GM12878 (cell line): ENCODE data around the gene SLC37A1. TPM values are rescaled to one million over a fixed set of nuclear protein-coding genes. Genes with fewer than 3 reads are reported as not detected.

ENCODE experiments used
- ATAC-seq: fragments of 200-7000 bp; cut with Tn5 transposase; 3 replicates; pipeline ENCODE4 v1.9.1; 2020; ENCODE audit warnings: mild to moderate bottlenecking, moderate library complexity
- BruUV-seq: library from RNA; stranded (reverse); fragments of 400-500 nt; replicated peaks from 2 replicates; lab custom pipeline; 2021; lab: Mats Ljungman, UMichigan
- CTCF ChIA-PET: fragments of 300-600 bp; sonication (Branson Sonifier 250); formaldehyde crosslinking; extraction: SDS; loops from one replicate; lab custom pipeline; 2021; ENCODE audit warnings: inconsistent platforms; lab: Yijun Ruan, JAX
- POLR2A ChIA-PET: fragments of 350-600 bp; formaldehyde crosslinking; extraction: SDS; loops from one replicate; lab custom pipeline; 2021; ENCODE audit warnings: inconsistent platforms; lab: Charles Lee
- RAD21 ChIA-PET: fragments of 300-600 bp; sonication (Branson Sonifier 250); formaldehyde crosslinking; loops from one replicate; lab custom pipeline; 2023; ENCODE audit warnings: antibody characterized with exemption; ENCODE audit not compliant: unreplicated experiment; lab: Charles Lee
- SMC1A ChIA-PET: fragments of 300-600 bp; sonication (Branson Sonifier 250); formaldehyde crosslinking; loops from one replicate; lab custom pipeline; 2023; ENCODE audit not compliant: unreplicated experiment, uncharacterized antibody; lab: Charles Lee
- DNase-seq: peaks from one replicate; pipeline ENCODE4 v3.0.0-alpha.2; 2011; ENCODE audit warnings: low read depth, low spot score
- FAIRE-seq: peaks from 3 replicates; lab custom pipeline; 2011; peaks lifted over from hg19 to GRCh38; lab: Jason Lieb, UNC
- H2AFZ ChIP-seq: 2 replicates; pipeline ENCODE4 v1.6.0; 2011; ENCODE audit warnings: low read depth, low read length, control low read depth; ENCODE audit not compliant: control insufficient read depth
- H3K27ac ChIP-seq: 2 replicates; pipeline ENCODE4 v1.5.1; 2011; ENCODE audit warnings: control low read depth; ENCODE audit not compliant: control insufficient read depth, insufficient read depth
- H3K27me3 ChIP-seq, 2 experiments: replicated peaks in 1 of 2; 2 replicates each; pipeline versions ENCODE4 v1.6.0 to v1.6.1; 2011; ENCODE audit warnings: low read length in 1 of 2; ENCODE audit not compliant: control insufficient read depth in 2 of 2, insufficient read depth in 2 of 2
- H3K36me3 ChIP-seq, 2 experiments: 2 replicates each; pipeline ENCODE4 v1.5.1; 2011; ENCODE audit warnings: low read length in 1 of 2; ENCODE audit not compliant: control insufficient read depth in 2 of 2, insufficient read depth in 2 of 2
- H3K4me1 ChIP-seq: 2 replicates; pipeline ENCODE4 v1.6.1; 2011; ENCODE audit warnings: mild to moderate bottlenecking, low read length, moderate library complexity, mixed read lengths; ENCODE audit not compliant: control insufficient read depth, insufficient read depth
- H3K4me2 ChIP-seq: 2 replicates; pipeline ENCODE4 v1.6.0; 2011; ENCODE audit warnings: control low read depth; ENCODE audit not compliant: control insufficient read depth, insufficient read depth
- H3K4me3 ChIP-seq: fragments of 200-600 bp; sonication (generic); 2 replicates; pipeline ENCODE4 v1.5.1; 2016
- H3K79me2 ChIP-seq: 2 replicates; pipeline ENCODE4 v1.6.0; 2011; ENCODE audit warnings: low read length; ENCODE audit not compliant: control insufficient read depth, insufficient read depth
- H3K9ac ChIP-seq: 2 replicates; pipeline ENCODE4 v1.8.0; 2011; ENCODE audit warnings: low read length, control low read depth, mixed read lengths; ENCODE audit not compliant: control insufficient read depth, insufficient read depth
- H3K9me3 ChIP-seq: replicated peaks from 3 replicates; pipeline ENCODE4 v1.5.1; 2011; ENCODE audit warnings: mild to moderate bottlenecking, low read length; ENCODE audit not compliant: control insufficient read depth, insufficient read depth
- H4K20me1 ChIP-seq: 2 replicates; pipeline ENCODE4 v1.6.0; 2011; ENCODE audit not compliant: control insufficient read depth, insufficient read depth
- ATF2 ChIP-seq: IDR thresholded peaks from 2 replicates; pipeline ENCODE4 v1.6.1; 2012; ENCODE audit warnings: low read length, inconsistent platforms
- BHLHE40 ChIP-seq, 2 experiments: fragments of 450-650 bp in 1 of 2; IDR thresholded peaks; 2 replicates each; pipeline ENCODE4 v1.6.1; 2011 to 2017; ENCODE audit warnings: low read depth in 2 of 2, borderline replicate concordance in 1 of 2, improper control_type of control experiment in 1 of 2, low read length in 1 of 2, mild to moderate bottlenecking in 1 of 2
- CHD4 ChIP-seq: fragments of 200-600 bp; sonication (generic); IDR thresholded peaks from 2 replicates; pipeline ENCODE4 v1.6.1; 2016; ENCODE audit warnings: mild to moderate bottlenecking
- ESRRA ChIP-seq: IDR thresholded peaks from 2 replicates; pipeline ENCODE4 v1.6.1; 2012; ENCODE audit warnings: mild to moderate bottlenecking, low read length, improper control_type of control experiment
- HCFC1 ChIP-seq: fragments of 150-350 bp; IDR thresholded peaks from 2 replicates; pipeline ENCODE4 v1.6.1; 2014; ENCODE audit warnings: low read length
- NRF1 ChIP-seq: conservative IDR thresholded peaks from 2 replicates; pipeline ENCODE4 v1.6.1; 2011; ENCODE audit warnings: mild to moderate bottlenecking, low read depth, low read length, improper control_type of control experiment
- PAX8 ChIP-seq: fragments of 450-650 bp; IDR thresholded peaks from 2 replicates; pipeline ENCODE4 v1.6.1; 2017; ENCODE audit warnings: mild to moderate bottlenecking, moderate library complexity
- SIN3A ChIP-seq: IDR thresholded peaks from 2 replicates; pipeline ENCODE4 v1.6.1; 2012; ENCODE audit warnings: low read depth, low read length, improper control_type of control experiment
- SKIL ChIP-seq: fragments of 450-650 bp; IDR thresholded peaks from 2 replicates; pipeline ENCODE4 v1.6.1; 2017; ENCODE audit warnings: mild to moderate bottlenecking, low read depth, inconsistent platforms; ENCODE audit not compliant: poor library complexity, severe bottlenecking
- SMC3 ChIP-seq: IDR thresholded peaks from 2 replicates; pipeline ENCODE4 v1.6.1; 2011; ENCODE audit warnings: low read length, improper control_type of control experiment, borderline replicate concordance
- SREBF1 ChIP-seq: IDR thresholded peaks from 2 replicates; pipeline ENCODE4 v1.6.1; 2012; ENCODE audit warnings: mild to moderate bottlenecking, low read length
- STAT3 ChIP-seq: IDR thresholded peaks from 2 replicates; pipeline ENCODE4 v1.6.1; 2011; ENCODE audit warnings: low read depth, low read length, improper control_type of control experiment
- TBL1XR1 ChIP-seq: IDR thresholded peaks from 2 replicates; pipeline ENCODE4 v1.6.1; 2012; ENCODE audit warnings: low read depth, low read length, improper control_type of control experiment
- WGBS: methylation state at CpG from one replicate; pipeline ENCODE4 v1.1.6; 2016; ENCODE audit warnings: low lambda C conversion rate; ENCODE audit not compliant: insufficient replicate concordance, insufficient coverage; ENCODE audit errors: missing lambda C conversion rate; 5-methylcytosine and 5-hydroxymethylcytosine counted together
- in situ Hi-C: fragments of 300-500 bp; cut with MboI; formaldehyde crosslinking; loops from 9 replicates; pipeline ENCODE4 v1.14.3; 2018; ENCODE audit warnings: mixed read lengths
- intact Hi-C: fragments of 100-400 bp; cut with micrococcal nuclease; formaldehyde crosslinking; loops from one replicate; pipeline ENCODE4 v1.14.2; 2022; ENCODE audit not compliant: unreplicated experiment
- polyA plus RNA-seq, 11 experiments: library from polyadenylated mRNA; depleted of rRNA in 4 of 11; unstranded in 6 of 11; stranded (reverse) in 5 of 11; fragments of >200 nt; fragmentation: Nextera tagmentation in 4 of 11; fragmentation: Illumina TruSeq in 1 of 11; extraction: Ambion mirVana in 4 of 11; extraction: Trizol in 1 of 11; gene quantifications; 1 replicate in 1 of 11; 2 replicates in 10 of 11; pipeline versions ENCODE4 v1.2.1 to v1.2.3, GENCODE V29; 2011 to 2016; ENCODE audit warnings: inconsistent platforms in 2 of 11, missing spikeins in 2 of 11, low read depth in 1 of 11
- total RNA-seq, 4 experiments: library from RNA; depleted of rRNA in 3 of 4; stranded (reverse); fragments of >200 nt in 3 of 4; fragmentation: Illumina TruSeq in 1 of 4; extraction: Trizol in 1 of 4; gene quantifications; 2 replicates each; pipeline versions ENCODE4 v1.2.1 to v1.2.3, GENCODE V29; 2013 to 2021

The SLC37A1 gene
- total and polyA plus RNA-seq, 10 of the 15 experiments (the other 5 are each of a cell fraction or from before 2014, with no cell fraction given) = 1.1 to 35.5 (median 24.4) TPM

GRCh38 chr21:42592156-42592820, 78.6 kb downstream of the SLC37A1 start:
- TF ChIP-seq SMC3 = no peak
- no peak for TF ChIP-seq CHD4
- no peak for TF ChIP-seq TBL1XR1
- TF ChIP-seq HCFC1 = no peak
- no peak for TF ChIP-seq ESRRA
- no peak for TF ChIP-seq SIN3A
- no peak for TF ChIP-seq STAT3
- no peak for TF ChIP-seq SREBF1
- TF ChIP-seq NRF1 = no peak
- TF ChIP-seq ATF2 = no peak
- TF ChIP-seq SKIL = no peak
- no peak for TF ChIP-seq BHLHE40 (IDR thresholded peaks at IDR 0.05; ENCODE audit: borderline replicate concordance in 1 of 2, low read depth in 2 of 2, low read length in 1 of 2)
- TF ChIP-seq PAX8 = no peak
- Histone ChIP-seq H2AFZ (no peak overlapping the region), H3K27ac (no peak overlapping the region), H3K36me3 (no peaks in the 10 kb centered on the region), H3K4me3 (no peak overlapping the region), H3K4me2 (no peak overlapping the region), H3K79me2 (no peaks in the 10 kb centered on the region), H4K20me1 (no peaks in the 10 kb centered on the region), H3K9ac (no peak overlapping the region), H3K9me3 (no peaks in the 10 kb centered on the region; the same call in 2 of the 3 replicates), H3K27me3 (no peaks in the 10 kb centered on the region), H3K4me1 (no peaks in the 10 kb centered on the region)
- ChIA-PET SMC1A (interaction anchor here (0.7 to 1.0 kb wide), 2 partner anchors 137 to 239 kb away, joined by 3 to 4 read pairs; no protein-coding TSS in a partner anchor), POLR2A (no interaction called here), RAD21 (interaction anchor here (0.7 to 2.0 kb wide), 7 partner anchors 15 to 447 kb away, joined by 3 to 6 read pairs (median 4); no protein-coding TSS in a partner anchor), CTCF (interaction anchor here (0.7 to 2.3 kb wide), 13 partner anchors 14 to 331 kb away, joined by 3 to 13 read pairs (median 4); no protein-coding TSS in a partner anchor)
- intact Hi-C loops (no loop called here), in situ Hi-C loops (no loop called here)
- DNase-seq (no peak), ATAC-seq (no peak), FAIRE-seq (no peak)
- BruUV-seq = no TSS peak
- WGBS = 68% methylated on average over 19 of the region's 19 CpGs
